Ovary (tissue), 9 donors: Measurements from ENCODE around the gene ANKRD6. TPM values are rescaled to one million over a fixed set of nuclear protein-coding genes. Genes with fewer than 3 reads are reported as not detected.
"Not testable (repeated sequence)": the region's sequence is repeated elsewhere in the genome, so short reads cannot be mapped to it uniquely, and the experiment has no call there.

Experiments used
- DNase-seq, 5 donors: peaks; one replicate each; pipeline ENCODE4 v3.0.0-alpha.2; 2019 to 2020
- H3K27ac ChIP-seq, 2 donors: fragments of 200-600 bp; one replicate each; pipeline versions ENCODE4 v1.5.1 to v1.8.0; 2019 to 2022
- H3K27me3 ChIP-seq: fragments of 200-600 bp; one replicate; pipeline ENCODE4 v1.8.0; 2022
- H3K36me3 ChIP-seq: fragments of 200-600 bp; sonication (generic); one replicate; pipeline ENCODE4 v1.5.1; 2019
- H3K4me1 ChIP-seq: one replicate; pipeline ENCODE4 v1.8.1; 2013; ENCODE audit warnings: mild to moderate bottlenecking, moderate library complexity; ENCODE audit not compliant: insufficient read depth
- H3K4me3 ChIP-seq: fragments of 200-600 bp; sonication (generic); one replicate; pipeline ENCODE4 v1.5.1; 2017
- H3K9me3 ChIP-seq, 2 donors: fragments of 200-600 bp in 1 of 2; sonication (generic) in 1 of 2; one replicate each; pipeline versions ENCODE4 v1.5.1 to v1.8.1; 2013 to 2019; ENCODE audit warnings: mild to moderate bottlenecking in 1 of 2, moderate library complexity in 1 of 2
- EP300 ChIP-seq: sonication (generic); formaldehyde crosslinking; IDR thresholded peaks from one replicate; pipeline ENCODE4 v1.6.1; 2017; ENCODE audit warnings: antibody characterized with exemption
- POLR2A ChIP-seq: fragments of 450-650 bp; IDR thresholded peaks from one replicate; pipeline ENCODE4 v1.6.1; 2017; ENCODE audit warnings: antibody characterized with exemption, mild to moderate bottlenecking, moderate library complexity
- WGBS, 3 donors: extraction: QIAGEN DNeasy Blood & Tissue Kit in 1 of 3; methylation state at CpG; one replicate each; pipeline versions ENCODE4 v1.1.5 to v1.1.7; 2013 to 2017; 5-methylcytosine and 5-hydroxymethylcytosine counted together
- intact Hi-C, 4 donors: fragments of 100-400 bp; cut with DNase I; formaldehyde crosslinking; loops; one replicate each; pipeline versions ENCODE4 v1.11.0 to v1.15.1; 2022 to 2023
- polyA plus RNA-seq, 2 donors: library from polyadenylated mRNA; stranded (reverse); fragments of 200-250 nt in 1 of 2; fragments of 350-450 nt in 1 of 2; fragmentation: Illumina TruSeq in 1 of 2; extraction: RNeasy Lipid Tissue Mini Kit (QIAGEN cat#74804) in 1 of 2; gene quantifications; one replicate each; pipeline ENCODE4 v1.2.3, GENCODE V29; 2013 to 2014
- total RNA-seq, 7 donors: library from RNA; depleted of rRNA in 2 of 7; stranded (reverse); fragments of >200 nt in 2 of 7; fragmentation: NEBNext Ultra II Directional in 3 of 7; extraction: Animal tissue kit (Norgen Biotek cat#: 25700) in 3 of 7; gene quantifications; one replicate each; pipeline versions ENCODE4 v1.1.0 to v1.2.4, GENCODE V29; 2016 to 2023
- TF ChIP-seq, protein P1 (sequence below), 3 donors: fragments of 450-650 bp in 2 of 3; fragments of 200-600 bp in 1 of 3; IDR thresholded peaks; one replicate each; pipeline versions ENCODE4 v1.5.1 to v1.8.0; 2016 to 2022; ENCODE audit warnings: antibody characterized with exemption in 3 of 3, mild to moderate bottlenecking in 1 of 3
- donor health status: DM: no; HTN: no; CAD: no; lungs with moderate emphysema.
- donor health status: DM: no; HTN: no; CAD: no.
- donor health status: Bipolar disorder and iron deficiency.
- donor health status: DM: yes; HTN: yes; CAD: no.
- donor health status: DM: no; HTN: no; CAD: no.
- donor health status: DM: yes; HTN: yes; CAD: no.

The ANKRD6 gene
- total and polyA plus RNA-seq, 9 donors, result 14.7 to 50.1 (median 25.6) TPM

DNA sequence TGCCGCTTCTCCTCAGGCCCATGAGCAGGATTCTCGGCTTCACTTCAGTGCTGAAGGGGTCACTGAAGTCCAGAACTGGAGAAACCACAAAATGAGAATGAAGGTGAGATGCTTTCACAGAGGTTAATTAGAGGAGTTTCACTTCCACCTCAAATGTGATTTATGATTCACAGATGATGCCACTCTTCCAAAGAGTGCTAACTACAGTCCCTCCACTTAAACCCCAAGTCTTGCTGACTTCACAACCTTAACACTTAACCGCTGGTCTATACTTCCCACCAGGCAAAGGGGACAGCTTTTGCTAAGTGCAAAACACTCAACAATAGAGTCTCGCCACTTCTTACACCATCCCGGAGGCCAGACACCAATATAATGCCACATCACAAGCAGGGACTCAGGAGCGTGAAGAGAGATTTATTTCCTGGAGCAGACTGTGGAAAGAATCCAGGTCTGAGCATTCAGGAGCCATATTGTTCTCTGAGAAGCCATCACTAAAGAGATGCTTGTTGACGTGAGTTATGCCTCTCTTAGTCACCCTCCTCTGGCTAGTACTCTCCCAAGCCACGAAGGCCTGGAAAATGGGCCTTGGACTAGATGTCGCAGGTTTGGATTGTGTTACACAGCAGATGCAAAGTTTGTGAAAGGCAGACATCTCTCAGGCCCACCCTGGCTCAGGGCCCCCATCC lies 45.3 kb upstream of the ANKRD6 start:
- WGBS, 3 donors, result 85 to 89% (median 88%) methylated on average over 9 of the region's 9 CpGs

DNA sequence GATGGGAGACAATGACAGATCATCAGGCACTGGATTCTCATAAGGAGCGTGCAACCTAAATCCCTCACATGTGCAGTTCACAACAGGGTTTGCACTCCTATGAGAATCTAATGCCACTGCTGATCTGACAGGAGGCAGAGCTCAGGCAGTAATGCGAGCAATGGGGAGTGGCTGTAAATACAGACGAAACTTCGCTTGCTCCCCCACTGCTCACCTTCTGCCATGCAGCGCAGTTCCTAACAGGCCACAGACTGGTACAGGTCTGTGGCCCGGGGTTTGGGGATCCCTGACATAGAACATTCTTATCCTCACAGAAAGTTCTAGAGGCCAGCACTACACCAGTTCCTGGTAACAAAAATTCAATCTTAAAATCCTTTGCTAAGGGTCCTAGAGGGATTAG lies 44.1 kb upstream of the ANKRD6 start:
- Histone ChIP-seq H3K9me3 (no peaks in the 10 kb centered on the region), H3K4me3 (no peak overlapping the region), H3K27me3 (no peaks in the 10 kb centered on the region), H3K36me3 (no peaks in the 10 kb centered on the region), H3K27ac (no peak overlapping the region), H3K4me1 (no peaks in the 10 kb centered on the region)
- TF ChIP-seq POLR2A, result no peak
- TF ChIP-seq EP300, result no peak
- TF ChIP-seq, protein P1, sequence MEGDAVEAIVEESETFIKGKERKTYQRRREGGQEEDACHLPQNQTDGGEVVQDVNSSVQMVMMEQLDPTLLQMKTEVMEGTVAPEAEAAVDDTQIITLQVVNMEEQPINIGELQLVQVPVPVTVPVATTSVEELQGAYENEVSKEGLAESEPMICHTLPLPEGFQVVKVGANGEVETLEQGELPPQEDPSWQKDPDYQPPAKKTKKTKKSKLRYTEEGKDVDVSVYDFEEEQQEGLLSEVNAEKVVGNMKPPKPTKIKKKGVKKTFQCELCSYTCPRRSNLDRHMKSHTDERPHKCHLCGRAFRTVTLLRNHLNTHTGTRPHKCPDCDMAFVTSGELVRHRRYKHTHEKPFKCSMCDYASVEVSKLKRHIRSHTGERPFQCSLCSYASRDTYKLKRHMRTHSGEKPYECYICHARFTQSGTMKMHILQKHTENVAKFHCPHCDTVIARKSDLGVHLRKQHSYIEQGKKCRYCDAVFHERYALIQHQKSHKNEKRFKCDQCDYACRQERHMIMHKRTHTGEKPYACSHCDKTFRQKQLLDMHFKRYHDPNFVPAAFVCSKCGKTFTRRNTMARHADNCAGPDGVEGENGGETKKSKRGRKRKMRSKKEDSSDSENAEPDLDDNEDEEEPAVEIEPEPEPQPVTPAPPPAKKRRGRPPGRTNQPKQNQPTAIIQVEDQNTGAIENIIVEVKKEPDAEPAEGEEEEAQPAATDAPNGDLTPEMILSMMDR (IDR thresholded peaks at IDR 0.05), result no peak
- no peak for DNase-seq
- intact Hi-C loops, result no loop called here
- WGBS, 3 donors, result 92 to 93% (median 92%) methylated on average over 6 of the region's 6 CpGs

More for the DNA sequence above, 45.3 kb upstream of the ANKRD6 start:
- Histone ChIP-seq H3K27ac (no peak overlapping the region), H3K4me3 (no peak overlapping the region), H3K27me3 (no peaks in the 10 kb centered on the region), H3K4me1 (no peaks in the 10 kb centered on the region), H3K36me3 (no peaks in the 10 kb centered on the region), H3K9me3 (no peaks in the 10 kb centered on the region)
- intact Hi-C loops, result no loop called here
- TF ChIP-seq EP300 (no peak), POLR2A (no peak)
- TF ChIP-seq, protein P1 (IDR thresholded peaks at IDR 0.05), result no peak
- no peak for DNase-seq

DNA sequence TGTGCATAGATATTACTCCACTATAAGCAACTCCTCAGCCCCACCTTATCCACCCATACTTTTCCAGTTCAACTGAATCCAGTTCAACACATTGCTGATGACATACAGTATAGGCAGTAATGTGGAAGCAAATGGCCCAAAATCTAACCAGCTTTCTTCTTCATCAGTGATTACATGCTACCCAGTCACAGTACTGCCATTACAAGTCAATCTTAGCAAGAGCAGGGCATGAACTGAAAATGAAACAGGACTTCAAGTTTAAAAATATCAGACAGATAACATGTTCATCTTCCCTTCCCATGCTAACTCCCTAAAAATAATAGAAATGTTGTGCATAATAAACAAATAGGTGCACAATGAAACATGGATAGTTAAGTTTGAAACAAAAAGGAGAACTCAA lies 40.1 kb upstream of the ANKRD6 start:
- intact Hi-C loops, result no loop called here
- H3K4me1 ChIP-seq, result no peaks in the 10 kb centered on the region
- TF ChIP-seq POLR2A, result no peak
- no peak for TF ChIP-seq EP300
- TF ChIP-seq, protein P1 (IDR thresholded peaks at IDR 0.05), result no peak
- H3K27me3 ChIP-seq, result no peaks in the 10 kb centered on the region
- no peak overlapping the region for H3K4me3 ChIP-seq
- H3K27ac ChIP-seq, result no peak overlapping the region
- no peaks in the 10 kb centered on the region for H3K9me3 ChIP-seq
- no peaks in the 10 kb centered on the region for H3K36me3 ChIP-seq
- DNase-seq, result no peak

DNA sequence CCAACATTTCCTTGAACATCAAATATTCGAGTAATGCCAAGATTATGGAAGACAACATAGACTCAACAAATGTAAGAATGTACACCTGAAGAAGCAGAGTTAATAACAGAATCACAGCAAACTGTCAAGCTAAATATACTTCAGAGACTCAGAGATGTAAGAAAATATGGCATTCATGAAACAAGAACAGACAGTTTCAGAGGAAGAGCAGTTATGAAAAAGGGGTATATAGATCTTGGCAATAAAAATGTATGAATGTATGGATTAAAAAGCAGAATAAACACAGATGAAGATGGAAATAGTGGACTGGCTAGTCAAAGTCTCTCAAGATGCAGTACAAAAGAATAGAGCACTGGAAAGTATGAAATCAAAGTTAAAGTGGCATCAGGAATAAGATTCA lies 39.3 kb upstream of the ANKRD6 start:
- no peak for TF ChIP-seq EP300
- no peaks in the 10 kb centered on the region for H3K4me1 ChIP-seq
- intact Hi-C loops, result no loop called here

DNA sequence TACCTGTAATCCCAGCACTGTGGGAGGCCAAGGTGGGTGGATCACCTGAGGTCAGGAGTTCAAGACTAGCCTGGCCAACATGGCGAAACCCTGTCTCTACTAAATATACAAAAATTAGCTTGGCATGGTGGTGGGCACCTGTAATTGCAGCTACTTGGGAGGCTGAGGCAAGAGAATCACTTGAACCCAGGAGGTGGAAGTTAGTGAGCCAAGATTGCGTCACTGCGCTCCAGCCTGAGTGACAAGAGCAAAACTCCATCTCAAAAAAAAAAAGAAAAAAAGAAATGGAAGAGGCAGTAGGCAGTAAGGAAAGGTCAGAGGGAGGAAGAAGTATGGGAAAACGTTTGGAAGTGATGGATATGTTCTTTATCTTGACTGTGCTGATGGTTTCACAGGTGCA lies 35.1 kb upstream of the ANKRD6 start:
- 78 to 85% (median 79%) methylated on average over 4 of the region's 4 CpGs for WGBS, 3 donors
- H3K4me1 ChIP-seq, H3K4me3 ChIP-seq, H3K27me3 ChIP-seq, intact Hi-C loops, H3K36me3 ChIP-seq, H3K9me3 ChIP-seq, H3K27ac ChIP-seq, DNase-seq: not testable (repeated sequence)

More for the DNA sequence above, 39.3 kb upstream of the ANKRD6 start:
- no peak overlapping the region for H3K4me3 ChIP-seq
- 90 to 100% (median 97%) methylated on average over 1 of the region's 1 CpG for WGBS, 3 donors
- no peaks in the 10 kb centered on the region for H3K27me3 ChIP-seq
- DNase-seq, result no peak
- H3K36me3 ChIP-seq, result no peaks in the 10 kb centered on the region
- H3K9me3 ChIP-seq, result no peaks in the 10 kb centered on the region
- no peak overlapping the region for H3K27ac ChIP-seq
